ENCODE data around the gene EDN2. TPM values are rescaled to one million over a fixed set of nuclear protein-coding genes. Genes with fewer than 3 reads are reported as not detected.

Gene EDN2
- total RNA-seq, 4 donors from 2014 or later: 0.40 to 1.2 TPM; not detected in 2

DNA sequence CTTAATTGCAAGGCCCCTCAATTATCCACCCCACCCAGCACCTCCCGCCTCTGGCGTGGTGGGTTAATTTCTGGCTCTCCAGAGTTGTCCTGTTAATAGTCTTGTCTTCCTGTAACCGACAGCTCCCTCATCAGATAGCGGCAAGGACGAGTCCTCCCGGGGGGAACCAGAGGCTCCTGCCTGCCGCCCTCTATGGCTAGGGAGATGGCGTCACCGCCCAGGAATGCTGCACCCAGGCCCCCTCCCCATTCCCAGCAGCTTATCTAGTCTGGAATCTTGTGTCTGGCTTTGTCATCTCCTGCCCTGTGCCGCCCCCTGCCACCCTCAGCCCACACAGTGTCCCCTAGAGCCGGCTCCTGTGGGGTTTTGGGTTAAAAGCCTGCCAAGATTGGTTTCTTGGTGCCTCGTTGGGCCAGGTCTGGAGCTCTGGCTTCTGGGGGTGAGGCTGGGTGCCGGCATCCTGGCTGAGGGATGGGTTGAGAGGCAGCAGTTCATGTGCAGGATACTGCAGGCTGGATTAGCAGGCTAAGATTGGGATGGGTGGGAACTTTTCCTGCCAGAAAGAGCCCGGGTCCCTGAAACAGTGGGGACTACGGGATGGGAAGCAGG lies 48.8 kb downstream of the EDN2 start:
- intact Hi-C loops (cut with DNase I): no loop called here
- TF ChIP-seq POLR2A (IDR thresholded peaks at IDR 0.05; ENCODE audit: low read depth) (no peak), EP300 (IDR thresholded peaks at IDR 0.05) (no peak), POLR2AphosphoS5 (IDR thresholded peaks at IDR 0.05) (no peak)
- TF ChIP-seq, protein P1, sequence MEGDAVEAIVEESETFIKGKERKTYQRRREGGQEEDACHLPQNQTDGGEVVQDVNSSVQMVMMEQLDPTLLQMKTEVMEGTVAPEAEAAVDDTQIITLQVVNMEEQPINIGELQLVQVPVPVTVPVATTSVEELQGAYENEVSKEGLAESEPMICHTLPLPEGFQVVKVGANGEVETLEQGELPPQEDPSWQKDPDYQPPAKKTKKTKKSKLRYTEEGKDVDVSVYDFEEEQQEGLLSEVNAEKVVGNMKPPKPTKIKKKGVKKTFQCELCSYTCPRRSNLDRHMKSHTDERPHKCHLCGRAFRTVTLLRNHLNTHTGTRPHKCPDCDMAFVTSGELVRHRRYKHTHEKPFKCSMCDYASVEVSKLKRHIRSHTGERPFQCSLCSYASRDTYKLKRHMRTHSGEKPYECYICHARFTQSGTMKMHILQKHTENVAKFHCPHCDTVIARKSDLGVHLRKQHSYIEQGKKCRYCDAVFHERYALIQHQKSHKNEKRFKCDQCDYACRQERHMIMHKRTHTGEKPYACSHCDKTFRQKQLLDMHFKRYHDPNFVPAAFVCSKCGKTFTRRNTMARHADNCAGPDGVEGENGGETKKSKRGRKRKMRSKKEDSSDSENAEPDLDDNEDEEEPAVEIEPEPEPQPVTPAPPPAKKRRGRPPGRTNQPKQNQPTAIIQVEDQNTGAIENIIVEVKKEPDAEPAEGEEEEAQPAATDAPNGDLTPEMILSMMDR (IDR thresholded peaks at IDR 0.05): no peak
- H3K9me3 ChIP-seq: no peaks in the 10 kb centered on the region
- H3K36me3 ChIP-seq: no peaks in the 10 kb centered on the region
- DNase-seq (ENCODE audit: extremely low spot score): no peak
- H3K27ac ChIP-seq (replicated peaks in 1 of 4): no peak overlapping the region
- WGBS: 68% methylated on average over 10 of the region's 15 CpGs
- H3K4me3 ChIP-seq: no peak overlapping the region
- peaks cover 24 to 31% (median 30%) of the 10 kb centered on the region in 4 donors for H3K4me1 ChIP-seq
- peaks cover 0 to 5% (median 0%) of the 10 kb centered on the region in 4 donors for H3K27me3 ChIP-seq

DNA sequence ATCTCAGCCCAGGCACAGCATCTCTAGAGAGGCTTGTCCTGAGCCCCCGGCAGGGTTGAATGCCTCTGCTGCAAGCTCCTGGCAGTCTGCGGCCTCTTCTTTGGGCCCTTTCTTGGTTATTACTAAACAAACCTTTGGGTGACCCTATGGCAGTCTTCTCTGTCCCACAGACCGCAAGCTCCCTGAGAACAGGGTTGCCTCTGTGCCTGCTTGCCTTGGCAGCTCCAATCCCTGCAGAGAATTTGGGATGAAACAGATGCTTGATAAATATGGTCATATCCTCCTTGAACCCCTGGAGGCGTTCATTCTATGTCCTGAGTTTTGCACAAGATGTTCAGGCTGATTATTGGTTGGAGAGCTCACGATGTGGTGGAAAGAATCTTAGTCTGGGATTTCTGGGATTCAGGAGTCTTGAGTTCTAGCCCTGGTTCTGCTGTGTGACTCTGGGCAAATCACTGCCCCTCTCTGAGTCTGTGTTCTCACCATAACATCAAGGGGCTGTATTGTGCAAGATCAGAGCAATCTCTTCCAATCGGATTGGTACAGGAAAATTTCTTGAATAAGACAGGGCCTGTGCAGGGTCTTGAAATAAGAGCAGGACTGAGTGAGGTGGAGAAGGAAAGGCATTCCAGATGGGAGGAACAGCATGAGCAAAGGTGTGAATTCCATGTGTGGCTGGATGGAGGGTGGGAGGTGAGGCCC lies 49.6 kb downstream of the EDN2 start:
- H3K27ac ChIP-seq (replicated peaks in 1 of 4): no peak overlapping the region
- no peaks in the 10 kb centered on the region for H3K9me3 ChIP-seq
- 80% methylated on average over 5 of the region's 6 CpGs for WGBS
- H3K36me3 ChIP-seq: no peaks in the 10 kb centered on the region
- intact Hi-C loops (cut with DNase I): loop anchor here (5.0 kb wide), 2 partner anchors 82 to 168 kb away; no protein-coding TSS in a partner anchor
- H3K4me1 ChIP-seq: peaks cover 24 to 39% (median 38%) of the 10 kb centered on the region in 4 donors
- peaks cover 0 to 5% (median 0%) of the 10 kb centered on the region in 4 donors for H3K27me3 ChIP-seq
- DNase-seq (ENCODE audit: extremely low spot score): no peak
- H3K4me3 ChIP-seq: no peak overlapping the region
- TF ChIP-seq EP300 (IDR thresholded peaks at IDR 0.05) (no peak), POLR2A (IDR thresholded peaks at IDR 0.05; ENCODE audit: low read depth) (no peak), POLR2AphosphoS5 (IDR thresholded peaks at IDR 0.05) (no peak)
- TF ChIP-seq, protein P1 (IDR thresholded peaks at IDR 0.05): no peak

DNA sequence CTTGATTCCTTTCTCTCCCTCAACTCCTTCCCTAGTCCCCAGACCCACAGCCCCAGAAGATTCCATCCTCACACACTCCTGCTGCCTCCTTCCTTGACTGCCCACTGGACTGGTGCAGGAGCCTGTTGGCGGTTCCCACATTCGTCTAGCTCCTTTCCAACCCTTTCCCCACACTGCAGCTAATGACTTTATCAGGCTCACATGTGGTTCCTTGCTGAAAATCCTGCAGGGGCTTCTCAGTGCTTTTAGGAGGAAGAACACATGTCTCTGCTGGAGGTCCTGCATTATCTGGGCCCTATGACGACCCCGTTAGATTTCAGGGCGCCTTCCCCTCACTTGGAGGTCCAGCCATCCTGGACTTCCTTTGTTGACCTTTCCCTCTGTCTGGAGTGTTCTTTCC lies 50.2 kb downstream of the EDN2 start:
- intact Hi-C loops (cut with DNase I): loop anchor here (5.0 kb wide), 2 partner anchors 83 to 167 kb away; no protein-coding TSS in a partner anchor
- WGBS: 98% methylated on average over 5 of the region's 5 CpGs
- Histone ChIP-seq H3K4me3 (no peak overlapping the region), H3K27ac (replicated peaks in 1 of 4) (no peak overlapping the region), H3K9me3 (no peaks in the 10 kb centered on the region), H3K4me1 (peaks cover 24 to 45% (median 41%) of the 10 kb centered on the region in 4 donors), H3K36me3 (no peaks in the 10 kb centered on the region), H3K27me3 (peaks cover 0 to 5% (median 0%) of the 10 kb centered on the region in 4 donors)
- DNase-seq (ENCODE audit: extremely low spot score): no peak
- TF ChIP-seq EP300 (IDR thresholded peaks at IDR 0.05) (no peak), POLR2AphosphoS5 (IDR thresholded peaks at IDR 0.05) (no peak), POLR2A (IDR thresholded peaks at IDR 0.05; ENCODE audit: low read depth) (no peak)
- TF ChIP-seq, protein P1 (IDR thresholded peaks at IDR 0.05): no peak

DNA sequence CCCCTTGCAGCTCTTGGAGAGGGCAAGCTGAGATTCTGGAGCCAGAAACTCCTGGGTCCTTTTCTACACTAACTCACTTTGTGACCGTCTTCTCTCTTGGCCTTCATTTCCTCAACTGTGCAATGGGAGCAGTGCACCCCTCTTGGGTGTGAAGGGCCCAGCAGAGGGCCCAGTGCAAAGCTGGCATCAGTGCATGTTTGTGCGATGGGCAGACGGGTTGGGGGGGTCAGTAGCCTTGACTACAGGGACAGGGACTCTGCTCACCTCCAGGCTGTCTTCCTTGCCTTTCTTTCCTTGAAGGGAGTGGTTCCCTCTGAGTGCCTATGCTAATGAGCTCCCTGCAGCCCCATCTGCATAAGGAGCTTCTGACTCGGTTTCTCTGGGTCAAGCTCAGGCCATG lies 51.0 kb downstream of the EDN2 start:
- DNase-seq (ENCODE audit: extremely low spot score): no peak
- peak overlapping the region; percentile 53 to 67 (median 66) for H3K27ac ChIP-seq (replicated peaks in 1 of 4)
- peaks cover 0 to 5% (median 0%) of the 10 kb centered on the region in 4 donors for H3K27me3 ChIP-seq
- peaks cover 24 to 45% (median 44%) of the 10 kb centered on the region in 4 donors for H3K4me1 ChIP-seq
- no peaks in the 10 kb centered on the region for H3K36me3 ChIP-seq
- WGBS: 85% methylated on average over 2 of the region's 4 CpGs
- intact Hi-C loops (cut with DNase I): loop anchor here (5.0 kb wide), 2 partner anchors 84 to 166 kb away; no protein-coding TSS in a partner anchor
- TF ChIP-seq POLR2A (IDR thresholded peaks at IDR 0.05; ENCODE audit: low read depth): no peak
- no peak for TF ChIP-seq EP300 (IDR thresholded peaks at IDR 0.05)
- TF ChIP-seq, protein P1 (IDR thresholded peaks at IDR 0.05): no peak
- no peak for TF ChIP-seq POLR2AphosphoS5 (IDR thresholded peaks at IDR 0.05)
- no peaks in the 10 kb centered on the region for H3K9me3 ChIP-seq
- H3K4me3 ChIP-seq: no peak overlapping the region
